CD14-positive monocyte (primary cell): ENCODE results near the gene STKLD1. TPM values are rescaled to one million over a fixed set of nuclear protein-coding genes. Genes with fewer than 3 reads are reported as not detected.

ENCODE experiments used
- DNase-seq, 3 donors: peaks; one replicate each; pipeline ENCODE4 v3.0.0-alpha.2; 2011 to 2022
- H2AFZ ChIP-seq: 2 replicates; pipeline ENCODE4 v1.6.0; 2012; ENCODE audit warnings: mild to moderate bottlenecking, low read depth, low read length, inconsistent platforms; ENCODE audit not compliant: insufficient read depth, poor library complexity, severe bottlenecking
- H3K27ac ChIP-seq, 2 donors: 1 replicate in 1 of 2; 2 replicates in 1 of 2; pipeline ENCODE4 v1.5.1; 2012 to 2013; ENCODE audit warnings: low read length in 2 of 2, control low read depth in 1 of 2, inconsistent platforms in 1 of 2, low read depth in 1 of 2, mild to moderate bottlenecking in 1 of 2
- H3K27me3 ChIP-seq, 2 donors: one replicate each; pipeline versions ENCODE4 v1.6.0 to v1.6.1; 2011 to 2013; ENCODE audit warnings: low read length in 2 of 2; ENCODE audit not compliant: control insufficient read depth in 2 of 2, insufficient read depth in 2 of 2
- H3K36me3 ChIP-seq, 2 donors: replicated peaks in 1 of 2; 1 replicate in 1 of 2; 2 replicates in 1 of 2; pipeline versions ENCODE4 v1.5.1 to v1.6.1; 2012 to 2013; ENCODE audit warnings: low read length in 2 of 2, control low read depth in 1 of 2, inconsistent platforms in 1 of 2, mild to moderate bottlenecking in 1 of 2; ENCODE audit not compliant: insufficient read depth in 2 of 2, control insufficient read depth in 1 of 2
- H3K4me1 ChIP-seq, 2 donors: 1 replicate in 1 of 2; 2 replicates in 1 of 2; pipeline versions ENCODE4 v1.5.1 to v1.6.1; 2012 to 2013; ENCODE audit warnings: low read length in 2 of 2, control low read depth in 1 of 2, inconsistent platforms in 1 of 2, mild to moderate bottlenecking in 1 of 2, moderate library complexity in 1 of 2; ENCODE audit not compliant: insufficient read depth in 2 of 2, control insufficient read depth in 1 of 2
- H3K4me2 ChIP-seq: replicated peaks from 2 replicates; pipeline ENCODE3; 2012; ENCODE audit warnings: low read length, moderate library complexity, mild to moderate bottlenecking; ENCODE audit not compliant: poor library complexity, severe bottlenecking; ENCODE audit errors: extremely low read depth
- H3K4me3 ChIP-seq, 3 experiments: fragments of 200-600 bp in 1 of 3; sonication (generic) in 1 of 3; replicated peaks in 1 of 3; 1 replicate in 2 of 3; 2 replicates in 1 of 3; pipeline ENCODE4 v1.5.1; 2011 to 2013; ENCODE audit warnings: low read length in 3 of 3, mild to moderate bottlenecking in 3 of 3, control low read depth in 2 of 3, low read depth in 2 of 3, inconsistent platforms in 1 of 3, moderate library complexity in 1 of 3
- H3K79me2 ChIP-seq: 2 replicates; pipeline ENCODE4 v1.6.0; 2012; ENCODE audit warnings: mild to moderate bottlenecking, control low read depth, inconsistent platforms, low read length, moderate library complexity; ENCODE audit not compliant: insufficient read depth
- H3K9ac ChIP-seq: 2 replicates; pipeline ENCODE4 v1.6.0; 2017; ENCODE audit warnings: low read length, mild to moderate bottlenecking; ENCODE audit not compliant: insufficient read depth, poor library complexity, severe bottlenecking
- H3K9me3 ChIP-seq, 2 donors: replicated peaks in 1 of 2; 1 replicate in 1 of 2; 2 replicates in 1 of 2; pipeline versions ENCODE4 v1.5.1 to v1.6.1; 2012 to 2013; ENCODE audit warnings: low read length in 2 of 2, control low read depth in 1 of 2; ENCODE audit not compliant: control insufficient read depth in 1 of 2, insufficient read depth in 1 of 2
- H4K20me1 ChIP-seq: 2 replicates; pipeline ENCODE4 v1.6.0; 2012; ENCODE audit warnings: mild to moderate bottlenecking, low read length, control low read depth, moderate library complexity; ENCODE audit not compliant: insufficient read depth
- H3K27ac Mint-ChIP-seq, 7 donors: one replicate each; pipeline ENCODE4 v1.8.0; 2020; ENCODE audit warnings: mild to moderate bottlenecking in 7 of 7, mixed read lengths in 7 of 7, moderate library complexity in 6 of 7, inconsistent platforms in 2 of 7
- H3K27me3 Mint-ChIP-seq, 3 donors: one replicate each; pipeline ENCODE4 v1.8.0; 2021 to 2022; ENCODE audit warnings: low read depth in 3 of 3, mild to moderate bottlenecking in 3 of 3, mixed read lengths in 3 of 3, moderate library complexity in 3 of 3, inconsistent platforms in 1 of 3
- H3K36me3 Mint-ChIP-seq, 2 donors: one replicate each; pipeline ENCODE4 v1.8.0; 2020; ENCODE audit warnings: mixed read lengths in 2 of 2, inconsistent platforms in 1 of 2, mild to moderate bottlenecking in 1 of 2
- H3K4me1 Mint-ChIP-seq: one replicate; pipeline ENCODE4 v1.8.0; 2020; ENCODE audit warnings: mild to moderate bottlenecking, mixed read lengths
- H3K4me3 Mint-ChIP-seq, 2 donors: one replicate each; pipeline ENCODE4 v1.8.0; 2020; ENCODE audit warnings: mild to moderate bottlenecking in 2 of 2, mixed read lengths in 2 of 2, moderate library complexity in 1 of 2
- H3K9me3 Mint-ChIP-seq, 7 donors: one replicate each; pipeline ENCODE4 v1.8.0; 2020 to 2022; ENCODE audit warnings: mixed read lengths in 7 of 7, mild to moderate bottlenecking in 6 of 7, moderate library complexity in 6 of 7, inconsistent platforms in 2 of 7
- CTCF ChIP-seq: fragments of 200-600 bp; IDR thresholded peaks from one replicate; pipeline ENCODE4 v1.8.0; 2022; ENCODE audit warnings: antibody characterized with exemption, mild to moderate bottlenecking
- WGBS: methylation state at CpG from one replicate; pipeline ENCODE4 v1.1.5; 2013; ENCODE audit warnings: missing lambda C conversion rate; ENCODE audit not compliant: insufficient coverage; 5-methylcytosine and 5-hydroxymethylcytosine counted together
- intact Hi-C, 2 donors: fragments of 100-400 bp; cut with micrococcal nuclease; formaldehyde crosslinking; loops; one replicate each; pipeline versions ENCODE4 v1.15.0 to v1.15.1; 2023
- polyA plus RNA-seq, 3 donors: library from polyadenylated mRNA; depleted of rRNA in 1 of 3; unstranded in 2 of 3; stranded (reverse) in 1 of 3; fragments of 300-500 nt in 2 of 3; fragments of >200 nt in 1 of 3; fragmentation: Illumina TruSeq in 2 of 3; gene quantifications; 1 replicate in 2 of 3; 2 replicates in 1 of 3; pipeline ENCODE4 v1.2.3, GENCODE V29; 2012 to 2021

STKLD1 gene
- polyA plus RNA-seq, 3 donors = 0.27 TPM; not detected in 2

- Histone ChIP-seq H2AFZ (no peak overlapping the region), H3K4me1 (peaks cover 59 to 61% of the 10 kb centered on the region in 2 donors), H4K20me1 (peaks cover 13% of the 10 kb centered on the region), H3K27me3 (no peaks in the 10 kb centered on the region), H3K4me2 (no peak overlapping the region), H3K36me3 (peaks cover 38 to 43% of the 10 kb centered on the region in 2 donors), H3K9me3 (no peaks in the 10 kb centered on the region), H3K9ac (peak overlapping the region; percentile 54), H3K79me2 (peaks cover 34% of the 10 kb centered on the region), H3K4me3 (peak overlapping the region in 1 of 3 experiments; percentile 74), H3K27ac (peak overlapping the region; percentile 74 to 83)
- WGBS = 80% methylated on average over 9 of the region's 11 CpGs
- H3K9me3 Mint-ChIP-seq = peaks cover 0 to 2% (median 0%) of the 10 kb centered on the region in 7 donors
- no peak overlapping the region for H3K4me3 Mint-ChIP-seq
- TF ChIP-seq CTCF = no peak
- peaks cover 61% of the 10 kb centered on the region for H3K4me1 Mint-ChIP-seq
- peak overlapping the region in 6 of 7 donors; percentile 25 to 93 (median 92) for H3K27ac Mint-ChIP-seq
- peaks cover 53 to 79% of the 10 kb centered on the region in 2 donors for H3K36me3 Mint-ChIP-seq
- no peaks in the 10 kb centered on the region for H3K27me3 Mint-ChIP-seq
- intact Hi-C loops = loop anchor here in 1 of 2 donors (5.0 kb wide), 1 partner anchor 310 kb away; the partner anchor contains the start of gene GTF3C5
- DNase-seq = no peak
Measured at GRCh38 chr9:133342570-133342969, 33.6 kb upstream of the STKLD1 start.

GRCh38 chr9:133344071-133344470 lies 32.1 kb upstream of the STKLD1 start:
- Histone ChIP-seq H3K9me3 (no peaks in the 10 kb centered on the region), H2AFZ (no peak overlapping the region), H4K20me1 (peaks cover 23% of the 10 kb centered on the region), H3K4me3 (no peak overlapping the region), H3K4me1 (peaks cover 58 to 61% of the 10 kb centered on the region in 2 donors), H3K36me3 (peaks cover 39 to 44% of the 10 kb centered on the region in 2 donors), H3K79me2 (peaks cover 43% of the 10 kb centered on the region), H3K4me2 (no peak overlapping the region), H3K27me3 (no peaks in the 10 kb centered on the region), H3K9ac (no peak overlapping the region), H3K27ac (no peak overlapping the region)
- no peaks in the 10 kb centered on the region for H3K27me3 Mint-ChIP-seq
- peak overlapping the region in 1 of 7 donors; percentile 23 for H3K27ac Mint-ChIP-seq
- peaks cover 0 to 6% (median 0%) of the 10 kb centered on the region in 7 donors for H3K9me3 Mint-ChIP-seq
- peaks cover 49 to 67% of the 10 kb centered on the region in 2 donors for H3K36me3 Mint-ChIP-seq
- intact Hi-C loops = loop anchor here in 1 of 2 donors (5.0 kb wide), 1 partner anchor 312 kb away; the partner anchor contains the start of gene GTF3C5
- peaks cover 57% of the 10 kb centered on the region for H3K4me1 Mint-ChIP-seq
- WGBS = 94% methylated on average over 17 of the region's 19 CpGs
- no peak for TF ChIP-seq CTCF
- H3K4me3 Mint-ChIP-seq = no peak overlapping the region
- no peak for DNase-seq
